Rectal smooth muscle tissue (tissue), 1 donor: ENCODE measurements around the gene COX6B2.
"Not testable (repeated sequence)": the region's sequence is repeated elsewhere in the genome, so short reads cannot be mapped to it uniquely, and the experiment has no call there.

Source experiments
- H3K27ac ChIP-seq: one replicate; pipeline ENCODE4 v1.7.0; 2013; ENCODE audit warnings: low read depth, low read length, inconsistent platforms
- H3K27me3 ChIP-seq: one replicate; pipeline ENCODE4 v1.7.0; 2013; ENCODE audit warnings: low read length; ENCODE audit not compliant: control insufficient read depth, insufficient read depth
- H3K36me3 ChIP-seq: one replicate; pipeline ENCODE4 v1.7.0; 2013; ENCODE audit warnings: low read length; ENCODE audit not compliant: control insufficient read depth, insufficient read depth
- H3K4me1 ChIP-seq: one replicate; pipeline ENCODE4 v1.7.0; 2013; ENCODE audit warnings: low read length; ENCODE audit not compliant: control insufficient read depth, insufficient read depth
- H3K4me3 ChIP-seq: one replicate; pipeline ENCODE4 v1.7.0; 2013; ENCODE audit warnings: low read length
- H3K9ac ChIP-seq: one replicate; pipeline ENCODE4 v1.7.0; 2013; ENCODE audit warnings: low read length

The COX6B2 gene

DNA sequence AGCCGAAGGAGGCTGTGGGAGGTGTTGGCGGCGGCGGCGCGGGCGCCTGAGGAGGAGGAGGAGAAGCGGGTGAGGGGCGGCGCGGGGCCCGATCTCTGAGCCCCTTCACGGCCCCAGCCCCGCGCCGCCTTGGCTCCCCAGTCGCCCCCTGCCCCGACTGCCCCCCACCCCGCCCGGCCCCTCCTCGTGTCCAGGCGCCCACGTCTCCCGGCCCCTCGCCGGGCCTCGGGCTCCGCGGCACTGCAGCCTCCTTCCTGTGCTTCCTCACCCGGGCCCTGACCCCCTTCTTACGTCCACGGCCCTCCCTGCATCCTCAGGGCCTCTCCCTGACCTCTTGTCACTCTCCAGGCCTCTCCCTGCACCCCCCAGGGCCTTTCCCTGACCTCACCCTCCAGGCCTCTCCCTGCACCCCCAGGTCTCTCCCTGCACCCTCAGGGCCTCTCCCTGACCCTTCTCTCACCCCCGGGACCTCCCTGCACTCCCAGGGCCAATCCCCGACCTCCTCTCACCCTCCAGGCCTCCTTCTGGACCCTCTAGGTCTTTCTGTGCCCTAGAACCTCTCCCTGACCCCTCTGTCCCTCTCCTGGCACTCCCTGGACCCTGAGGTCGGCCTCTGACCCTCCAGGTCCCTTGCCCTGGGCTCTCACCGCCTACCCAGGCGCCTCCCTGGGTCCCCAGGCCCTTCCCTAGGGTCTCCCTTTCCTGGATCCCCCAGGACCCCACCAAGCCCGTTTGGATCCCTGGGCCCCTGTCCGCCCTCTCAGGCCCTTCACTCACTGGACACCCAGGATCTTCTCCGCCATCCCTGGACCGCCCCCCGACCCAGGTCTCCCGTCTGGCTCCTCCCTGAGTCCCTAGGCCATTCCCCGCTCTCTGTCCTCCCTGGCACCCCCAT is 14.4 kb downstream of the COX6B2 start:
- Histone ChIP-seq H3K36me3 (peaks cover 10% of the 10 kb centered on the region), H3K27ac (peak overlapping the region; percentile 84), H3K4me3 (peak overlapping the region; percentile 92), H3K4me1 (peaks cover 2% of the 10 kb centered on the region), H3K9ac (peak overlapping the region; percentile 96), H3K27me3 (no peaks in the 10 kb centered on the region)

DNA sequence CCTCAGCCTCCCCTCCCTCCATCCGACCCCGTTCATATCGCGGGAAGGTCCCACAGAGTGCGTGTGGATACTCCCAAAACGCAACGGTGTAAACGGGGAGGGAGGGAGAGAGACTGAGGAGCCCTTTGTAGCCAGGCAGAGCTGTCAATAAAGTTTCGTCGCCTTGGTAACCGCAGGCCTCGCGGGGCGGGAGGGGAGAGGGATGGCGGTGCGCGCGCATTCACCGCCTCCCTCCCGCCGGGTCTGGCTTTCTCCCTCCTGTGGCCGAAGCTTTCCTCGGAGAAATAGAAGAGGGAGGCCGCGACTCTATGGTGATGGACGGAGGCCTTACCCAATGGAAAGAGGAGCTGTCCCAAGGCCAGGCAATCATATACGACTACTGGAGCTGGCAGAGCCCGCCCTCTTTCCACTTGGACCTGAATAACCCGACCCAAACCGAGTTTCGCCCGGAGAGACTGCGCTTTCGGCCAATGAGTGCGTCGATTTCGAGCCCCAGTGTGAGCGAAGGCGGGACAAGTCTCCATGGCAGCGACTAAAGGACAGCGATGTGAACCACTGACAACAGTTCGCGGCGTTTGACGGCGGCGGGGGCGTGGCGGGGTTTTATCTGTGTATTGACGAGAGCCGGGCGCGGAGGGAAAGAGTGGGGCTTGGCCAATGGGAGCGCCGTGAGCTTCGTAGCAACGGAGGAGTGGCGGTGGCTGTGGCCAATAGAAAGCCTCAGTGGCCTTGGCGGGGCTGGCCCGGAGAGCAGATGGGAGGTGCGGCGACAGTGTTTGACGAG is 15.2 kb downstream of the COX6B2 start, which contains the start of gene KMT5C:
Gene KMT5C (plus strand): TSS at position 772 of the 784 bp plus-strand sequence. CDS start 2,061 bp downstream, outside the sequence.
- peak within 1 kb of the TSS; percentile 96 for H3K9ac ChIP-seq
- peaks cover 10% of the 10 kb centered on the region for H3K36me3 ChIP-seq
- H3K27me3 ChIP-seq: no peaks in the 10 kb centered on the region
- H3K4me3 ChIP-seq: peak within 1 kb of the TSS; percentile 92
- peaks cover 2% of the 10 kb centered on the region for H3K4me1 ChIP-seq
- H3K27ac ChIP-seq: peak within 1 kb of the TSS; percentile 95

DNA sequence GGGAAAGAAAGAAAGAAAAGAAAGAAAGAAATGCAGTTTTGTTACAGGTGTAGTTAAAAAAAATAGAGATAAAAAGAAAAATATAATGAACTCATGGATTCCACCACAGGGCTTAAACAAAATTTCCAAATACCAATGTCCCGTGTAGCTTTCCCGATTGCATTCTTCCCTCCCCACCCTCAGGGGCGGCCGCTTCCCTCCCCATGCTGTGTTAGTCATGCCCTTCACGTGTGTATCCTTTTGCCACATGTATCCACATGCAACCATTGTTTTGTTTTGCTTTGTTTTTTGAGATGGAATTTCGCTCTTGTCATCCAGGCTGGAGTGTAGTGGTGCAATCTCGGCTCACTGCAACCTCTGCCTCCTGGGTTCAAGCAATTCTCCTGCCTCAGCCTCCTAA is 18.4 kb downstream of the COX6B2 start:
- Histone ChIP-seq H3K27ac (no peak overlapping the region), H3K27me3 (no peaks in the 10 kb centered on the region), H3K4me1 (peaks cover 2% of the 10 kb centered on the region), H3K36me3 (no peaks in the 10 kb centered on the region), H3K9ac (no peak overlapping the region), H3K4me3 (no peak overlapping the region)

GRCh38 chr19:55333870-55334269 is 20.6 kb downstream of the COX6B2 start:
- no peak overlapping the region for H3K27ac ChIP-seq
- H3K27me3 ChIP-seq: no peaks in the 10 kb centered on the region
- H3K9ac ChIP-seq: no peak overlapping the region
- no peaks in the 10 kb centered on the region for H3K36me3 ChIP-seq
- peaks cover 2% of the 10 kb centered on the region for H3K4me1 ChIP-seq
- no peak overlapping the region for H3K4me3 ChIP-seq

- not testable (repeated sequence) for H3K9ac ChIP-seq, H3K4me1 ChIP-seq, H3K27ac ChIP-seq, H3K36me3 ChIP-seq, H3K4me3 ChIP-seq, H3K27me3 ChIP-seq
These were observed 24.7 kb downstream of the COX6B2 start for GRCh38 chr19:55329791-55330190.

DNA sequence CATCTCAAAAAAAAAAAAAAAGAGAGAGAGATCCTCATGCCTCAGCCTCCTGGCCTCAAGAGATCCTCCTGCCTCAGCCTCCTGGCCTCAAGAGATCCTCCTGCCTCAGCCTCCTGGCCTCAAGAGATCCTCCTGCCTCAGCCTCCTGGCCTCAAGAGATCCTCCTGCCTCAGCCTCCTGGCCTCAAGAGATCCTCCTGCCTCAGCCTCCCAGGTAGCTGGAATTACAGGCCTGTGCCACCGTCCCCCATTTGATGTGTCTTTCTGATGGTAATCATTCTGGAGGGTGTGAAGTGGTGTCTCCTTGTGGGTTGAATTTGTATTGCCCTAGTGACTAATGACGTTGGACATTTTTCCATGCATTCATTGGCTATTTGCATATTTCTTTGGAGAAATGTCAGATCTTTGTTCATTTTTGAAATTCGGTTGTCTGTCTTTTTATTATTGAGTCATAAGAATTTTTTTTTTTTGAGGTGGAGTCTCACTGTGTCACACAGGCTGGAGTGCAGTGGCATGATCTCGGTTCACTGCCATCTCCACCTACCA is 25.7 kb downstream of the COX6B2 start:
- not testable (repeated sequence) for H3K4me3 ChIP-seq, H3K27me3 ChIP-seq

GRCh38 chr19:55325172-55325571 is 29.3 kb downstream of the COX6B2 start, which contains the start of gene TMEM150B:
Gene TMEM150B (minus strand): TSS chr19:55325341. CDS start chr19:55321036, 4,305 bp downstream.
- Histone ChIP-seq H3K9ac (no peak within 1 kb of the TSS), H3K4me3 (no peak within 1 kb of the TSS), H3K27me3 (peaks cover 4% of the 10 kb centered on the region), H3K36me3 (no peaks in the 10 kb centered on the region), H3K4me1 (no peaks in the 10 kb centered on the region), H3K27ac (no peak within 1 kb of the TSS)

More for the DNA sequence above, 25.7 kb downstream of the COX6B2 start:
- H3K27ac ChIP-seq, H3K4me1 ChIP-seq, H3K36me3 ChIP-seq, H3K9ac ChIP-seq: not testable (repeated sequence)

DNA sequence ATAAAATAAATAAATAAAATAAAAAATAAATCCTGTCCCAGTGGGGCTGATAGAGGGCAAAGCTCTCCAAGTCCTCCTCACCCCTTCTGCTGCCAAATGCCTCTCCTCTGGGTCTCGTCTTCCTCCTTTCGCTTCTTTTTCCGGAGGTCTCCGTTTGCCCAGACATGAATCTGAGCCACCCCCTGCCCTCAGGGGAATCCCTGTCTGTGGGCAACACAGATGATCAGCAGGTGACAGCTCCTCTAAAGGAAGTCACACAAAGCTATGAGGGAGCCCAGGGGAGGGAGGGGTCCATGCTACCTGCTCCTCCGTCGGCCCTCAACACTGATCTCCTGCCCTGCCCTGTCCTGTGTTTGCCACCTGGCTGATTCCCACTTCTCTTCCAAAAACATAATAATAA is 29.9 kb downstream of the COX6B2 start:
- Histone ChIP-seq H3K4me1 (no peaks in the 10 kb centered on the region), H3K27me3 (peaks cover 4% of the 10 kb centered on the region), H3K27ac (no peak overlapping the region), H3K4me3 (no peak overlapping the region), H3K36me3 (no peaks in the 10 kb centered on the region), H3K9ac (no peak overlapping the region)

DNA sequence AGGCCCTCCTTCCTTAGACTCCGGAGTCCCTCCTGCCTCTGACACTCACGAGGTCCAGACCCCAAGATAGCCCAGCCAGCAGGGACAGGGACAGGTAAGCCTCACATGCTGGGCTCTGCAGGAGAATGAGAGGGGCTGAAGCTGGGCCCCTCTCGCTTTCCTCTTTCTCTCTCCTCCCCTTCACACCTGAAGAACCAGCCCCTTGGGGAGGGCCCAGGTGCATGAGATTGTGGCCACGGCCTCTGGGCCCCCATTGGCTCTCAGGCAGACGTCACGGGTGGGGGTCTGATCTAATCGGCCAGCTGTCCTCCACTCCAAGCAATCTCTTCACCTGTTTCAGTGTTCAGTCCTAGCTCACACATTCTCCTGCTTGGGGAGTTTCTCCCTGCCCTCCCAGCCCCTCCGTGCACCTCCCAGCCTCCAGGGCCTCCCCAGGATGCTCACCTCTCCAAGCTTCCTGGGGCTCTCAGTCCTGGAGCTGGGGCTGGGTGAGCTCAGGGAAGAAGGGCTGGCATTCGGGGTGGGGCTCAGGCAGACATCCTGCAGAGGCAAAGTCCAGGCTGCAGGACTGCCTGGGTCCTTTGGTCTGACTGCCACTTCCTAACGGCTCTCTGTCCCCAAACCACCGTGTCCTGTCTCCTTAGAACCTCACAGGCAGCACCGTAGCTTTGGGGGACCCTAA is 32.2 kb downstream of the COX6B2 start:
- Histone ChIP-seq H3K4me1 (no peaks in the 10 kb centered on the region), H3K27me3 (peaks cover 4% of the 10 kb centered on the region), H3K36me3 (no peaks in the 10 kb centered on the region), H3K4me3 (no peak overlapping the region), H3K9ac (no peak overlapping the region), H3K27ac (no peak overlapping the region)

DNA sequence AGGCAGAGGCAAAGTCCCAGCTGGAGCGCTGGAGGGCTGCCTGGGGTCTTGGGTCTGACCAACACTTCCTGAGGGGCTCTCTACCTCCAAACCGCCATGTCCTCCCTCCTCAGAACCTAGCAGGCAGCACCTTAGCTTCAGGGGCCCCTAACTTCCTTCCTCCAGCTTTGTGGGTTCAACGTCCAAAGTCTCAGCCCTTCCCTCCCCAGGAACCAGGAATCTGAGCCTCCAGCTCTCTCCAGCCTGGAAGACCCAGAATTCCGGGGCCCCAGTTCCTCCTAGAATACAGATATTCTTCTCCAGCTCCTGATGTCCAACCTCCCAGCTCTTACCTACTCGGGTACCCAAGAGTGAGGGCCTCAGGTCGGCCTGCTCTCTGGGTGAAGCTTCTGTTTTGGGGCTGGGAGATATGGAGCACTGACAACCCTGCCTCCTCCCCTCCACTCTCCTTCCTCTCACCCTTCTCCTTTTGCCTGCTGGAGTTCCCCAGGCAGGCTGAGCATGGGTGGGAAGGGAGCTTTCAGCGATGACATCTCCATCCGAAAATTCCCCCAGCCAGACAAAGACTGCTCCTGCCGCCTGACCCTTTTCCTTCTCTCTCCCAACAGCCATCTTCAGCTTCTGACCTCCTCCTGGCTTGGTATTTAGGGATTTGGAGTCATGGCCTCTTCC is 32.9 kb downstream of the COX6B2 start:
- Histone ChIP-seq H3K27ac (no peak overlapping the region), H3K4me3 (no peak overlapping the region), H3K36me3 (no peaks in the 10 kb centered on the region), H3K9ac (no peak overlapping the region), H3K4me1 (no peaks in the 10 kb centered on the region), H3K27me3 (peaks cover 4% of the 10 kb centered on the region)

DNA sequence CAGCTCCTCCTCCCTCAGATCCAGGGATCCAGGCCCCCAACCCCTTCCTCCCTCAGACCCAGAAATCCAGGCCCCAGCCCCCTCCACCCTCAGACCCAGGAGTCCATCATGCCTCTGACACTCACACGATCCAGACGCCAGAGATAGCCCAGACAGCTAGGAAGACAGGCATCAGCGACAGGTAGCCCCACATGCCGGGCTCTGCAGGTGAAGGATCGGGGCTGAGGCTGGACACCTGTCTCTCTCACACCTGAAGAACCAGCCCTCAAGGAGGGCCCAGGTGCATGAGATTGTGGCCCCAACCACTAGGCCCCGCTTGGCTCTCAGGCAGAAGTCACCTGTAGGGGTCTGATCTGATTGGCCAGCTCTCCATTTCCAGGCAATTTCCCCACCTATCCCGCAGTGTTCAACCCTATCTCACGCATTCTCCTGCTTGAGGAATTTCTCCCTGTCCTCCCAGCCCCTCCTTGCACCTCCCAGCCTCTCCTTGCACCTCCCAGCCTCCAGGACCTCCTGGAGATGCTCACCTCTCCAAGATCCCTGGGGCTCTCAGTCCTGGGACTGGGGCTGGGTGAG is 33.6 kb downstream of the COX6B2 start:
- Histone ChIP-seq H3K4me1 (no peaks in the 10 kb centered on the region), H3K9ac (no peak overlapping the region), H3K4me3 (no peak overlapping the region), H3K27me3 (peaks cover 4% of the 10 kb centered on the region), H3K27ac (no peak overlapping the region), H3K36me3 (no peaks in the 10 kb centered on the region)
